AML-193 (cell line): ENCODE measurements around the gene NBR1.
"Not testable (repeated sequence)": the region's sequence is repeated elsewhere in the genome, so short reads cannot be mapped to it uniquely, and the experiment has no call there.

Experiments used
- DNase-seq, 2 experiments: peaks; one replicate each; lab custom pipeline; 2025; lab: John Stamatoyannopoulos, UW

NBR1 gene

GRCh38 chr17:43170766-43171585, at the start of gene NBR1:
Gene NBR1, plus strand, starts transcription at chr17:43171214. Its CDS starts 4,586 bp downstream, at chr17:43175800.
- DNase-seq = peak; percentile 99

GRCh38 chr17:43125133-43125966, 45.7 kb upstream of the NBR1 start, which contains the start of gene BRCA1:
Gene BRCA1, minus strand, starts transcription at chr17:43125364. Its CDS starts 1,268 bp downstream, at chr17:43124096.
- DNase-seq = peak; percentile 100

- DNase-seq = no peak
Observed at GRCh38 chr17:43125967-43126910, 44.8 kb upstream of the NBR1 start.

- no peak for DNase-seq
Observed at GRCh38 chr17:43126911-43127290, 44.1 kb upstream of the NBR1 start.

- DNase-seq = not testable (repeated sequence)
Observed at GRCh38 chr17:43127333-43127876, 43.6 kb upstream of the NBR1 start.

GRCh38 chr17:43129671-43130010, 41.4 kb upstream of the NBR1 start:
- DNase-seq = no peak

GRCh38 chr17:43132117-43132516, 38.9 kb upstream of the NBR1 start:
- no peak for DNase-seq

- DNase-seq = not testable (repeated sequence)
Observed at GRCh38 chr17:43133439-43133838, 37.6 kb upstream of the NBR1 start.

- DNase-seq = no peak
Observed at GRCh38 chr17:43134774-43135453, 36.1 kb upstream of the NBR1 start.

- no peak for DNase-seq
Observed at GRCh38 chr17:43135454-43135819, 35.6 kb upstream of the NBR1 start.

- not testable (repeated sequence) for DNase-seq
Observed at GRCh38 chr17:43136574-43136973, 34.4 kb upstream of the NBR1 start.

GRCh38 chr17:43138531-43138930, 32.5 kb upstream of the NBR1 start:
- not testable (repeated sequence) for DNase-seq

GRCh38 chr17:43140396-43141332, 30.4 kb upstream of the NBR1 start:
- peak; percentile 59 to 73 for DNase-seq

- no peak for DNase-seq
Observed at GRCh38 chr17:43142153-43142552, 28.9 kb upstream of the NBR1 start.

GRCh38 chr17:43143201-43143600, 27.8 kb upstream of the NBR1 start:
- DNase-seq = no peak

- no peak for DNase-seq
Observed at GRCh38 chr17:43146649-43147048, 24.4 kb upstream of the NBR1 start.

- no peak for DNase-seq
Observed at GRCh38 chr17:43151880-43152456, 19.0 kb upstream of the NBR1 start.

GRCh38 chr17:43153197-43153835, 17.7 kb upstream of the NBR1 start:
- DNase-seq = not testable (repeated sequence)

GRCh38 chr17:43155666-43156065, 15.3 kb upstream of the NBR1 start:
- DNase-seq = no peak
